ENCODE measurements around the gene MRPL4. TPM values are rescaled to one million over a fixed set of nuclear protein-coding genes. Genes with fewer than 3 reads are reported as not detected.

MRPL4 gene
- total RNA-seq, 1 donor: 14.9 TPM

DNA sequence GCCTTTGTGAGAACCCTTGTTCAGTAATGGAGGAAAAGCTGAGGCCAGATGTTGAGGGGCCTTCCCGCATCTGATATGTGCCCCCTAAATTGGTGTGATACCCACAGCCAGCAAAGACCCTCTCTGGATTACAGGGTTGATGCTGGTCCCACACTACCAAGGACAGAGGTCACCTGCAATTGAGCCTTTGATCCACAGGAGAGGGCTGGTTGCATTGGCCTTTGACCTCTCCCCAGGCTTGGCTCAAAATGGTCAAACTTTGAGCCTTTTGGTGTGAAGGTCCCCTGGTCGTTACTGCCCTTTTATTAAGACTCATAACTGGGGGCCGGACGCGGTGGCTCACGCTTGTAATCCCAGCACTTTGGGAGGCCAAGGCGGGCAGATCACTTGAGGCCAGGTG lies 8.4 kb upstream of the MRPL4 start:
- H3K4me3 ChIP-seq (ENCODE audit: low read length): no peak overlapping the region

DNA sequence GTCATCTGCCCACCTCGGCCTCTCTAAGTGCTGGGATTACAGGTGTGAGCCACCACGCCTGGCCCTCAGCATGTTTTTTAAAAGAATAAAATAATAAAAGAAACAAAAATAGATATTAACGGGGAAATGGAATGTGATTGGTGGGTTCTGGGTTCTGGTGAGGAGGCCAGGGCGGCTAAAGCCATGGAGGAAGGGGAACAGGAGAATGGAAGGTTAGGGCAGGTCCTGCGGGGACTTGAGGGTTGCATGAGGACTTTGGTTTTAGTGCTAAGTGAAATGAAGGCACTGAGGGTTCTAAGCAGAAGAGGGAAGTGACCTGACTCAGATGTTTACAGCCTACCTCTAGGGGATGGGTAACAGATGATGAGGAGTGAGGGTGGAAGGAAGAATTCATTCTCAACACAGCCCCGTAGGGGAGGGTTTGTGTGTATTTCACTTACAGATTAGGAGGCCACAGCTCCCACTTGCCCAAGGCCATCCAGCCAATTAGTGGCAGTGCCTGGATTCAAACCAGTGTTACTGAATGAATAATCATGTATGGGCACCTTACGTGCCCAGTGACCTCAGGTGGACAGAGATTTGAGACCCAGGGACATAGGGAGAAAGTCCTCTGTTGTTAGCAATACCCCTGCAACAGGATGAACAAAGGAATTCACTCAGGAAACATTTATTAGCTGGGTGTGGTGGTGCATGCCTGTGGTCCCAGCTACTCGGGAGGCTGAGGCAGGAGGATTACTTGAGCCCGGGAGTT lies 6.7 kb upstream of the MRPL4 start:
- Histone ChIP-seq H3K4me3 (ENCODE audit: low read length) (no peak overlapping the region), H3K4me1 (ENCODE audit: insufficient read depth, low read length) (peaks cover 4% of the 10 kb centered on the region), H3K27me3 (ENCODE audit: insufficient read depth, low read length) (no peaks in the 10 kb centered on the region), H3K9me3 (ENCODE audit: low read depth, low read length) (no peaks in the 10 kb centered on the region)

More for the DNA sequence above, 8.4 kb upstream of the MRPL4 start:
- Histone ChIP-seq H3K27me3 (ENCODE audit: insufficient read depth, low read length) (no peaks in the 10 kb centered on the region), H3K4me1 (ENCODE audit: insufficient read depth, low read length) (no peaks in the 10 kb centered on the region), H3K9me3 (ENCODE audit: low read depth, low read length) (no peaks in the 10 kb centered on the region)

- Histone ChIP-seq H3K4me1 (ENCODE audit: insufficient read depth, low read length) (peaks cover 12% of the 10 kb centered on the region), H3K27me3 (ENCODE audit: insufficient read depth, low read length) (no peaks in the 10 kb centered on the region), H3K9me3 (ENCODE audit: low read depth, low read length) (no peaks in the 10 kb centered on the region), H3K4me3 (ENCODE audit: low read length) (no peak overlapping the region)
Observed at GRCh38 chr19:10246511-10246910, 5.5 kb upstream of the MRPL4 start.

- Histone ChIP-seq H3K27me3 (ENCODE audit: insufficient read depth, low read length) (no peaks in the 10 kb centered on the region), H3K4me1 (ENCODE audit: insufficient read depth, low read length) (peaks cover 23% of the 10 kb centered on the region), H3K4me3 (ENCODE audit: low read length) (peak overlapping the region; percentile 75), H3K9me3 (ENCODE audit: low read depth, low read length) (no peaks in the 10 kb centered on the region)
Observed at GRCh38 chr19:10252707-10253106, 693 bp downstream of the MRPL4 start.

DNA sequence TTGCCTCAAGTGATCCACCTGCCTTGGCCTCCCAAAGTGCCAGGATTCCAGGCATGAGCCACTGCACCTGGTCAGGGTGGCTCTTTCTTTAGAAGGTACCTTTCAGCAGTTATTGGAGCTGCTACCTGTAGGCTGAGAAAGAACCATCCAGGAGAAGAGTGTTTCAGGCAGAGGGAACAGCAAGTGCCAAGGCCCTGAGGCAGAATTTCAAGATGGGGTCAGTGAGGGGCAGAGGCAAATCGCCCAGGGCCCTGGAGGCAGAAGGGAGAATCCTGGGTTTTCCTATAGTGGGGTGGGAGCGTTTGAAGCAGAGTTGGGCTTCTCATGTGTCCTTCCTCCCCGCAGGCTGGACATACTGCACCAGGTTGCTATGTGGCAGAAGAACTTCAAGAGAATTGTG lies 2.2 kb downstream of the MRPL4 start:
- H3K4me1 ChIP-seq (ENCODE audit: insufficient read depth, low read length): peaks cover 23% of the 10 kb centered on the region
- H3K9me3 ChIP-seq (ENCODE audit: low read depth, low read length): no peaks in the 10 kb centered on the region
- H3K4me3 ChIP-seq (ENCODE audit: low read length): no peak overlapping the region
- no peaks in the 10 kb centered on the region for H3K27me3 ChIP-seq (ENCODE audit: insufficient read depth, low read length)

- peaks cover 19% of the 10 kb centered on the region for H3K4me1 ChIP-seq (ENCODE audit: insufficient read depth, low read length)
- H3K4me3 ChIP-seq (ENCODE audit: low read length): no peak overlapping the region
- H3K27me3 ChIP-seq (ENCODE audit: insufficient read depth, low read length): no peaks in the 10 kb centered on the region
- H3K9me3 ChIP-seq (ENCODE audit: low read depth, low read length): no peaks in the 10 kb centered on the region
Observed at GRCh38 chr19:10255358-10255757, 3.3 kb downstream of the MRPL4 start.

DNA sequence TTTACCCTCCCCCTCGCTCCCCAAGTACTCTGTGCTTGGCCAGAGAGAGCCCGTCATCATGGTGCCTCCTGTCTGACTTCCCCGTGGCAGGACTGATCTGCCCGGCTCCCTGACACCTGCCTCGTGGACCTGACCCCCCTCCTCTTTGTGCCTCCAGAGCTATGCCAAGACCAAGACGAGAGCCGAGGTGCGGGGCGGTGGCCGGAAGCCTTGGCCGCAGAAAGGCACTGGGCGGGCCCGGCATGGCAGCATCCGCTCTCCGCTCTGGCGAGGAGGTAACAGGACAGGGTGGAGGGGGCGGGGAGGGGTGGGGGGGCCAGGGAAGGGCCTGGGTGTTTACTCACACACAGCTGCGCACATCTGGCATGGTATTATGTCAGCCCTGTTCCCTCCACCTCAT lies 4.5 kb downstream of the MRPL4 start:
- H3K4me1 ChIP-seq (ENCODE audit: insufficient read depth, low read length): peaks cover 11% of the 10 kb centered on the region
- no peaks in the 10 kb centered on the region for H3K27me3 ChIP-seq (ENCODE audit: insufficient read depth, low read length)

DNA sequence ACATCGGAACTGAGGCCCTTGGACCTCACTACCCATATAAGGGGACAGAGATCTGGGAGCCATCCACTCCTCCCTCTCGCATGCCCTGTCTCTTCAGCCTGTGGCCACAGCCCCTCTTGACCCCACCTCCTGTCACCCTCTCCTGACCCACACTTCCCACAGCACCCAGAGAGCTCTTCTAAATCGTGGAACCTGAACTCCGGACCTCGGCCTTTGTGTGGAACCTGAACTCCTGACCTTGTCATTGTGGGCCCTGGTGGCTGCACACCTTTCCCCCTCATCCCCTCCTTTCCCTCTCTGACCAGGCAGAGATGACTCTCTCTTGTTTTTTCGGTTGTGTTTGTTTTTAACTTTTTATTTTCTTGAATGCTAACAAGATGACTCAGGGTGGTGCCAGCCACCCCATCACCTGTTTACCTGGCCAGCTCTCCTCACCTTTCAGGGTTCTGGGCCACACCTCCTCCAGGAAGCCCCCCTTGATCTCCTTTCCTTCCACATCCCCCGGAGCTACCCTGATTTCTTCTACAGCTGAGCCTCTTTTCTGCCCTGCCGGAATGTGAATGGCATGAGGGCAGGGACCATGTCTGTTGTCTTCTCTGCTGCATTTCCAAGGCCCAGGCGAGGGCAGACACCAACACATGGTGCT lies 5.1 kb downstream of the MRPL4 start:
- H3K4me1 ChIP-seq (ENCODE audit: insufficient read depth, low read length): peaks cover 11% of the 10 kb centered on the region
- H3K9me3 ChIP-seq (ENCODE audit: low read depth, low read length): no peaks in the 10 kb centered on the region
- H3K4me3 ChIP-seq (ENCODE audit: low read length): no peak overlapping the region
- H3K27me3 ChIP-seq (ENCODE audit: insufficient read depth, low read length): no peaks in the 10 kb centered on the region

More for the DNA sequence above, 4.5 kb downstream of the MRPL4 start:
- Histone ChIP-seq H3K4me3 (ENCODE audit: low read length) (no peak overlapping the region), H3K9me3 (ENCODE audit: low read depth, low read length) (no peaks in the 10 kb centered on the region)

DNA sequence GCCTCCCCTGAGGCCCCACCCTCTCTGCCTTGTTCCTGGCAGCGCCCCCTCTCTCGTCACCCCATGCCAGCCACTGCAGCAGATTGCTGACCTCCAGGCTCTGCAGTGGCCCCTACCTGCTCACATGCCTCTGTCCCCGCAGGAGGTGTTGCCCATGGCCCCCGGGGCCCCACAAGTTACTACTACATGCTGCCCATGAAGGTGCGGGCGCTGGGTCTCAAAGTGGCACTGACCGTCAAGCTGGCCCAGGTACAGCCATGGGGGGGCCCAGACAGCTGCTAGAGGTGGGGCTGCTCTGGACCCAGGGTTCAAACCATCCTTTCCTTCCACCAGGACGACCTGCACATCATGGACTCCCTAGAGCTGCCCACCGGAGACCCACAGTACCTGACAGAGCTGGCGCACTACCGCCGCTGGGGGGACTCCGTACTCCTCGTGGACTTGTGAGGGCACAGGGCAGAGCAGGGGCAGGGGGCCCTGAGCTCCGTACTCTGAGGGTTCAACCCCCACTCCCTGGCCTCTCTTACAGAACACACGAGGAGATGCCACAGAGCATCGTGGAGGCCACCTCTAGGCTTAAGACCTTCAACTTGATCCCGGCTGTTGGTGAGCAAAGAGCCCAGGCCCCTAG lies 6.2 kb downstream of the MRPL4 start:
- H3K9me3 ChIP-seq (ENCODE audit: low read depth, low read length): no peaks in the 10 kb centered on the region
- H3K4me3 ChIP-seq (ENCODE audit: low read length): no peak overlapping the region

DNA sequence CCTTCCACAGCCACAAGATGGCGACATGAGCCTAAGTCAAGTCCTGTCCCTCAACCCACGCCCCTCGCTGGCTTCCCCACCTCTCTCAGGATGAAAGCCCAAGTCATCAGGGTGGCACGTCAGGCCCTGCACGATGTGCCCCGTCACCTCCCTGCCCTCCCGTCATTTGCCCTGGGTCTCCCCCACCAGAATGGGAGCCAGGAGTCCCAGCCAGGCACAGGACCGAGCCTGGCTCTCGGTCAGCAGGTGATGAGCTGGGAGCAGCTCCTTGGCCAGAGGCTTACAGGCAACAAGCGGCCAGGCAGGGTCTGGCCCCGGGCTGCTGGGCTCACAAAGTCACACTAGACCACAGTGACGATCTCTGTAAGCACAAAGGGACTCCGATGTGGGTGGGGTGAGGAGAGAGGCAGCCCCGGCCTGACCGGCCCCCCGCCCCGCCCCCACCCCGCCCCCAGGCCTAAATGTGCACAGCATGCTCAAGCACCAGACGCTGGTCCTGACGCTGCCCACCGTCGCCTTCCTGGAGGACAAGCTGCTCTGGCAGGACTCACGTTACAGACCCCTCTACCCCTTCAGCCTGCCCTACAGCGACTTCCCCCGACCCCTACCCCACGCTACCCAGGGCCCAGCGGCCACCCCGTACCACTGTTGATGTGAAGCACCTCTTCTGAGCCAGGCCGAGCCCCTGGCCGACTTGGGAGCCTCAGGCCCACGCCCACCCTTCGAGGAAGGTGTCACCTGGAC lies 7.3 kb downstream of the MRPL4 start:
- H3K4me1 ChIP-seq (ENCODE audit: insufficient read depth, low read length): no peaks in the 10 kb centered on the region
- H3K27me3 ChIP-seq (ENCODE audit: insufficient read depth, low read length): no peaks in the 10 kb centered on the region
- no peak overlapping the region for H3K4me3 ChIP-seq (ENCODE audit: low read length)
- no peaks in the 10 kb centered on the region for H3K9me3 ChIP-seq (ENCODE audit: low read depth, low read length)

More for the DNA sequence above, 6.2 kb downstream of the MRPL4 start:
- no peaks in the 10 kb centered on the region for H3K4me1 ChIP-seq (ENCODE audit: insufficient read depth, low read length)
- no peaks in the 10 kb centered on the region for H3K27me3 ChIP-seq (ENCODE audit: insufficient read depth, low read length)

DNA sequence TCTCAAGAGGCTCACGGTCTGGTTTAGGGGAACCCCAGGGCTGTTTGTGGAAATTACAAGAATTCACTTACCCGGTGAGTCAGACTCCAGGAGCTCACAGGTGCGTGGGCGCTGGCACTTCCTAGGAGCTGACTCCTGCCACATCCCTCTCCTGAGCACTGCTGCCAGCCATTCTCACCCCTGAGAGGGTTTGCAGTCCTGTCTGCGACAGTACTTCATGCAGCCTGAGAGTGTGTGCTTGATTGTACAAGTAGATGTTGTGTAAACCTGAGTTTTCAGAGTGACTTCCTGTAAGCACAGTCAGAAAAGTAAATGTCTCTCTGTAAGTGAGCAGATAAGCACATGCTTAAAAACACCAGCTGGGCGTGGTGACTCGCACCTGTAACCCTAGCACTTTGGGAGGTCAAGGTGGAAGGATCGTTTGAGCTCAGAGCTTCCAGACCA lies 8.1 kb downstream of the MRPL4 start:
- Histone ChIP-seq H3K27me3 (ENCODE audit: insufficient read depth, low read length) (no peaks in the 10 kb centered on the region), H3K4me1 (ENCODE audit: insufficient read depth, low read length) (no peaks in the 10 kb centered on the region), H3K4me3 (ENCODE audit: low read length) (no peak overlapping the region), H3K9me3 (ENCODE audit: low read depth, low read length) (no peaks in the 10 kb centered on the region)

GRCh38 chr19:10262771-10263170 lies 10.8 kb downstream of the MRPL4 start:
- H3K27me3 ChIP-seq (ENCODE audit: insufficient read depth, low read length): no peaks in the 10 kb centered on the region

GRCh38 chr19:10266706-10267105 lies 14.7 kb downstream of the MRPL4 start:
- Histone ChIP-seq H3K9me3 (ENCODE audit: low read depth, low read length) (no peaks in the 10 kb centered on the region), H3K4me3 (ENCODE audit: low read length) (no peak overlapping the region), H3K4me1 (ENCODE audit: insufficient read depth, low read length) (peaks cover 21% of the 10 kb centered on the region), H3K27me3 (ENCODE audit: insufficient read depth, low read length) (no peaks in the 10 kb centered on the region)

More at GRCh38 chr19:10262771-10263170, 10.8 kb downstream of the MRPL4 start:
- no peaks in the 10 kb centered on the region for H3K9me3 ChIP-seq (ENCODE audit: low read depth, low read length)
- no peak overlapping the region for H3K4me3 ChIP-seq (ENCODE audit: low read length)
- H3K4me1 ChIP-seq (ENCODE audit: insufficient read depth, low read length): no peaks in the 10 kb centered on the region

- Histone ChIP-seq H3K27me3 (ENCODE audit: insufficient read depth, low read length) (no peaks in the 10 kb centered on the region), H3K4me1 (ENCODE audit: insufficient read depth, low read length) (peaks cover 35% of the 10 kb centered on the region), H3K9me3 (ENCODE audit: low read depth, low read length) (no peaks in the 10 kb centered on the region), H3K4me3 (ENCODE audit: low read length) (no peak overlapping the region)
Observed at GRCh38 chr19:10268071-10268470, 16.1 kb downstream of the MRPL4 start.

Data from mononuclear cell (primary cell).